ENCODE measurements around the gene LYSMD3.

DNA sequence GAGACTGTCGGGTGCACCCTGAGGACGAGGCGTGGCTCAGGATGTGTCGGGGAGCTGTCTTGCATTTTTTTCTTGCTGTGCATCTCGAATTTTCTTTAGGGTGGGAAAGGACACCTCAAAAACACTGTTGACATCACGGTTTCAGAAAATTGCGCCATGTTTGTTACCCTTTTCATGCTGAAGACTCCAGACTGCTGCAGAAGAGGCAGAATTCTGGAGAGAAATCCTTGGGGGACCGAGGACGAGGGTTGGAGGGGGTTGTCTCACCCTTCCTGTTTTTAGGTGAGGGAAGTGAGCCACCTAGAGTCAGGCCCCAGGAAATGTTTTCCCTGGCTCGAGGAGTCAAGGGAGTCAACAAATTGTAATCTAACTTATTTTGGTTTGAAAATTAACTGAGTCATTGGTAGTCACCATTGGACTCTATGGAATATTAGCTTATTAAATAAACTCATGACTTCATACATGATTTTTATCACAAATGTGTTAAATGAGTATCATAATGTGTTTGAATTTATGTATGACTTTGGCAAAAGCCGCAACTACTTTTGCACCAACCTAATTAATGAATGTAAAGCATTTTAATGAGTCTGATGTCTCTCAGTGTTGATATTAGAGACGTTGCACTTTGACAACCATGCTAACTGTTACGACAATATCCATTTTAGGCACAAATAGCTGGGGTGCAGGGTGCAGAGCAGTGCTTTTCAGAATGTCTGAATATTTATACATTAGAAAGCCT, 724 bp upstream of the LYSMD3 start:
- TF ChIP-seq CTCF (IDR thresholded peaks at IDR 0.05) (peak; percentile 19 to 57), EP300 (IDR thresholded peaks at IDR 0.05) (no peak)
